Mesendoderm (in vitro differentiated cells): ENCODE measurements around the gene NUCB1.

Experiments
- DNase-seq: peaks from one replicate; pipeline ENCODE4 v3.0.0; 2013
- H2AK5ac ChIP-seq: 2 replicates; pipeline ENCODE4 v1.6.1; 2013; ENCODE audit warnings: low read length, inconsistent platforms
- H2BK120ac ChIP-seq: 2 replicates; pipeline ENCODE4 v1.6.1; 2013; ENCODE audit warnings: low read depth, mild to moderate bottlenecking, low read length, moderate library complexity, mixed read lengths
- H2BK15ac ChIP-seq: replicated peaks from 2 replicates; pipeline ENCODE4 v1.6.1; 2013; ENCODE audit warnings: low read depth, mild to moderate bottlenecking, moderate library complexity
- H2BK5ac ChIP-seq: 2 replicates; pipeline ENCODE4 v1.6.1; 2013; ENCODE audit warnings: low read length, inconsistent platforms
- H3K18ac ChIP-seq: 2 replicates; pipeline ENCODE4 v1.6.1; 2013; ENCODE audit warnings: mild to moderate bottlenecking, low read length, mixed read lengths
- H3K23ac ChIP-seq: one replicate; pipeline ENCODE4 v1.6.1; 2013; ENCODE audit warnings: low read length
- H3K27ac ChIP-seq: 2 replicates; pipeline ENCODE4 v1.5.1; 2013; ENCODE audit warnings: low read depth, mild to moderate bottlenecking, inconsistent platforms, low read length, moderate library complexity
- H3K27me3 ChIP-seq: 2 replicates; pipeline ENCODE4 v1.6.1; 2013; ENCODE audit warnings: low read length, control low read depth, mild to moderate bottlenecking, inconsistent platforms; ENCODE audit not compliant: insufficient read depth, poor library complexity
- H3K36me3 ChIP-seq: 2 replicates; pipeline ENCODE4 v1.6.1; 2013; ENCODE audit warnings: low read length, inconsistent platforms; ENCODE audit not compliant: control insufficient read depth, insufficient read depth
- H3K4ac ChIP-seq: one replicate; pipeline ENCODE4 v1.6.1; 2013; ENCODE audit warnings: low read depth, mild to moderate bottlenecking, low read length, moderate library complexity
- H3K4me1 ChIP-seq: 2 replicates; pipeline ENCODE4 v1.6.1; 2013; ENCODE audit warnings: low read depth, low read length, inconsistent platforms; ENCODE audit not compliant: control insufficient read depth
- H3K4me2 ChIP-seq: 2 replicates; pipeline ENCODE4 v1.6.1; 2013; ENCODE audit warnings: low read length
- H3K4me3 ChIP-seq: 2 replicates; pipeline ENCODE4 v1.5.1; 2013; ENCODE audit warnings: mild to moderate bottlenecking, low read length
- H3K56ac ChIP-seq: one replicate; pipeline ENCODE4 v1.6.1; 2013; ENCODE audit warnings: low read length
- H3K79me1 ChIP-seq: 2 replicates; pipeline ENCODE4 v1.6.1; 2013; ENCODE audit warnings: low read length, inconsistent platforms
- H3K79me2 ChIP-seq: 2 replicates; pipeline ENCODE4 v1.6.1; 2013; ENCODE audit warnings: mild to moderate bottlenecking, low read length; ENCODE audit not compliant: control insufficient read depth, insufficient read depth
- H3K9ac ChIP-seq: 2 replicates; pipeline ENCODE4 v1.6.1; 2013; ENCODE audit warnings: low read length, inconsistent platforms
- H4K5ac ChIP-seq: one replicate; pipeline ENCODE4 v1.6.1; 2013; ENCODE audit warnings: low read length
- H4K8ac ChIP-seq: one replicate; pipeline ENCODE4 v1.6.1; 2013; ENCODE audit warnings: low read depth, mild to moderate bottlenecking, control low read depth, low read length, moderate library complexity
- WGBS: extraction: QIAGEN DNeasy Blood & Tissue Kit; methylation state at CpG from one replicate; pipeline ENCODE4 v1.1.7; 2013; ENCODE audit warnings: low lambda C conversion rate, missing lambda C conversion rate; ENCODE audit not compliant: insufficient coverage; ENCODE audit errors: extremely low coverage; 5-methylcytosine and 5-hydroxymethylcytosine counted together

The NUCB1 gene

DNA sequence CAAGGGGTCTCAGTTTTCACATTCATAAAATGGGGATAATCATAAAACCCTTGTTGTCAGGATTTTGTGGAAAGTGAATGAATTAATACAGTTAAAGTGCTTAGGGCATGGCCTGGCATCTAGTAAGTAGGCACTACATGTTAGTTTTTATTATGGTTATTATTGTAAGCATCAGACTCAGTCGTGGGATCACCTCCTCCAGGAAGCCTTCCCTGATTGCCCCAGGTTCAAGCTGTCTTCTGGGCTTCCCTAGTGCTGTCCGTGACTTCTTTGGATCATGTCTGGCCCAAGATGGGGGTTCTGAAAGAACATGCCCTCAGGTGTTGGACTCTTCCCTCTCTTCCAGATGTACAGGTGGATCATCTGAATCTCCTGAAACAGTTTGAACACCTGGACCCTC is 10.7 kb downstream of the NUCB1 start:
- Histone ChIP-seq H3K9ac (no peak overlapping the region), H4K5ac (no peak overlapping the region), H3K56ac (no peak overlapping the region), H3K23ac (no peak overlapping the region), H3K79me1 (no peaks in the 10 kb centered on the region), H3K4me2 (no peak overlapping the region), H3K4me1 (no peaks in the 10 kb centered on the region), H4K8ac (no peak overlapping the region), H3K27me3 (no peaks in the 10 kb centered on the region), H3K79me2 (no peaks in the 10 kb centered on the region), H3K4ac (no peak overlapping the region), H2BK5ac (no peak overlapping the region), H2BK15ac (no peak overlapping the region), H2BK120ac (no peak overlapping the region), H3K27ac (no peak overlapping the region), H2AK5ac (no peak overlapping the region), H3K4me3 (no peak overlapping the region), H3K36me3 (peaks cover 6% of the 10 kb centered on the region), H3K18ac (no peak overlapping the region)
- no CpG with 5 or more reads among the region's 2 CpGs for WGBS
- DNase-seq: no peak

GRCh38 chr19:48913114-48913889 is 13.2 kb downstream of the NUCB1 start:
- Histone ChIP-seq H3K79me2 (no peaks in the 10 kb centered on the region), H3K18ac (no peak overlapping the region), H2AK5ac (no peak overlapping the region), H3K4me3 (no peak overlapping the region), H3K9ac (no peak overlapping the region), H3K36me3 (peaks cover 5% of the 10 kb centered on the region), H3K23ac (no peak overlapping the region), H3K56ac (no peak overlapping the region), H2BK5ac (no peak overlapping the region), H3K27ac (no peak overlapping the region), H3K4ac (no peak overlapping the region), H4K8ac (no peak overlapping the region), H3K4me1 (no peaks in the 10 kb centered on the region), H2BK15ac (no peak overlapping the region), H3K4me2 (no peak overlapping the region), H3K79me1 (no peaks in the 10 kb centered on the region), H3K27me3 (no peaks in the 10 kb centered on the region), H2BK120ac (no peak overlapping the region), H4K5ac (no peak overlapping the region)
- DNase-seq: peak; percentile 45
- no CpG with 5 or more reads among the region's 9 CpGs for WGBS

DNA sequence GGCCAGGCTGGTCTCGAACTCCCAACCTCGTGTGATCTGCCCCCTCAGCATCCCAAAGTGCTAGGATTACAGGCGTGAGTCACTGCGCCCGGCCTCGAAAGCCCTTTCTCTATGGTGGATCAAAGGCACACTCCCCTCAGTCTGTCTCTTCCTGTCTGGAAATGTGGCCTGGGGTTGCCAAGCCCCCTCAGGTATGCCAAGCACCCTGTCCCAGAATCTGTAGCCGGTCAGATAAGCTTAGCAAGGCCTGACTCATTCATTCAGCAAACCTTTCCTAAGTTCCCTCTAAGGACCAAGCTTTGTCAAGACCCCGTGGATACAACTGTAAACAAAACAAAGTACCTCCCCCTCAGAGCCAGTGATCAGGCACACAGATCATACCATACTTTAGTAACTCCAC is 14.1 kb downstream of the NUCB1 start:
- no peak overlapping the region for H3K18ac ChIP-seq
- H4K8ac ChIP-seq: no peak overlapping the region
- no peak overlapping the region for H3K23ac ChIP-seq
- no peak overlapping the region for H3K9ac ChIP-seq
- no peak overlapping the region for H2BK15ac ChIP-seq
- H3K27me3 ChIP-seq: no peaks in the 10 kb centered on the region
- H3K4me2 ChIP-seq: no peak overlapping the region
- no peak overlapping the region for H3K27ac ChIP-seq
- no peak overlapping the region for H3K56ac ChIP-seq
- no peak overlapping the region for H3K4me3 ChIP-seq
- no peak overlapping the region for H2BK120ac ChIP-seq
- WGBS: no CpG with 5 or more reads among the region's 8 CpGs
- no peaks in the 10 kb centered on the region for H3K79me1 ChIP-seq
- no peaks in the 10 kb centered on the region for H3K79me2 ChIP-seq
- H3K4me1 ChIP-seq: no peaks in the 10 kb centered on the region
- no peak overlapping the region for H4K5ac ChIP-seq
- peaks cover 5% of the 10 kb centered on the region for H3K36me3 ChIP-seq
- H2AK5ac ChIP-seq: no peak overlapping the region
- H3K4ac ChIP-seq: no peak overlapping the region
- H2BK5ac ChIP-seq: no peak overlapping the region
- DNase-seq: peak; percentile 18

DNA sequence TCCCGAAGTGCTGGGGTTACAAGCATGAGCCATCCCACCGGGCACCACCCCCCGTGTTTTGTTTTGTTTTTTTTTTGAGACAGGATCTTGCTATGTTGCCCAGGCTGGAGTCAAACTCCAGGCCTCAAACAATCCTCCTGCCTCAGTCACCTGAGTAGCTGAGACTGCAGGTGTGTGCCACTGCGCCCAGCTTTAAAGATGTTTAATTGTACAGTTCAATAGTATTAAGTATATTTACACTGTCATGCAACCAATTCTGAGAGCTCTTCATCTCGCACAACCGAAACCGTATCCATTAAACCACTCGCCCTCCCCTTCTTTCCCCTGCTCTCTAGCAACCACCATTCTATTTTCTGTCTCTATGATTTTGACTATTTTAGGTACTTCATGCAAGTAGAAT is 15.6 kb downstream of the NUCB1 start:
- H3K79me2 ChIP-seq: no peaks in the 10 kb centered on the region
- H2BK15ac ChIP-seq: no peak overlapping the region
- H3K36me3 ChIP-seq: peaks cover 5% of the 10 kb centered on the region
- WGBS: no CpG with 5 or more reads among the region's 8 CpGs
- no peaks in the 10 kb centered on the region for H3K27me3 ChIP-seq
- H3K79me1 ChIP-seq: no peaks in the 10 kb centered on the region
- no peak overlapping the region for H4K8ac ChIP-seq
- no peaks in the 10 kb centered on the region for H3K4me1 ChIP-seq
- no peak overlapping the region for H3K56ac ChIP-seq
- DNase-seq: no peak
- no peak overlapping the region for H3K4me2 ChIP-seq
- no peak overlapping the region for H3K18ac ChIP-seq
- H2BK120ac ChIP-seq: no peak overlapping the region
- no peak overlapping the region for H2AK5ac ChIP-seq
- no peak overlapping the region for H3K23ac ChIP-seq
- H4K5ac ChIP-seq: no peak overlapping the region
- no peak overlapping the region for H3K4ac ChIP-seq
- H3K27ac ChIP-seq: no peak overlapping the region
- H3K9ac ChIP-seq: no peak overlapping the region
- H2BK5ac ChIP-seq: no peak overlapping the region
- no peak overlapping the region for H3K4me3 ChIP-seq

DNA sequence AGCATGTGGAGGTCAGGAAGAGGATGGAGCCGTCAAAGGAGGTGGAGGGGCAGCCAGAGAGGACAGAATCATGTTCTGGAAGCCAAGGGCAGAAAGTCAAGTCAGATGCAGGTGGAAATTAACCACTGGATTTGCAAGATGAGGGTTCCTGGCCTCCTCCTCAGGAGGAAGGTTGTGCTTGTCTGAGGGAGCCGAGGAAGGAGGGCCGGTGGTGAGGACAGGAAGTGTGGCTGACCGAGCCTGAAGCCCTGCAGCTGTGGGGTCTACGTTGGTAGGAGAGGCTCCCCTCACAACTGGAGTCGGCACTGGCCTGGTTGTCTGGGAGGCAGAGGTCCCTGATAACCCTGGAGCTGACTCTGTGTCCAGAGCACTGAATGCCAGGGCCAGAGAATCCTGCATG is 18.0 kb downstream of the NUCB1 start:
- no peak overlapping the region for H3K18ac ChIP-seq
- no peak overlapping the region for H4K8ac ChIP-seq
- H3K27ac ChIP-seq: no peak overlapping the region
- no peak overlapping the region for H3K4me3 ChIP-seq
- no peak overlapping the region for H4K5ac ChIP-seq
- no peak overlapping the region for H2BK120ac ChIP-seq
- no peaks in the 10 kb centered on the region for H3K4me1 ChIP-seq
- no peak overlapping the region for H3K56ac ChIP-seq
- no peaks in the 10 kb centered on the region for H3K79me2 ChIP-seq
- H3K79me1 ChIP-seq: no peaks in the 10 kb centered on the region
- no peak overlapping the region for H3K23ac ChIP-seq
- peaks cover 7% of the 10 kb centered on the region for H3K36me3 ChIP-seq
- H3K4me2 ChIP-seq: no peak overlapping the region
- no peaks in the 10 kb centered on the region for H3K27me3 ChIP-seq
- no peak overlapping the region for H2AK5ac ChIP-seq
- H3K4ac ChIP-seq: no peak overlapping the region
- H2BK5ac ChIP-seq: no peak overlapping the region
- DNase-seq: no peak
- WGBS: no CpG with 5 or more reads among the region's 6 CpGs
- no peak overlapping the region for H3K9ac ChIP-seq
- H2BK15ac ChIP-seq: no peak overlapping the region

DNA sequence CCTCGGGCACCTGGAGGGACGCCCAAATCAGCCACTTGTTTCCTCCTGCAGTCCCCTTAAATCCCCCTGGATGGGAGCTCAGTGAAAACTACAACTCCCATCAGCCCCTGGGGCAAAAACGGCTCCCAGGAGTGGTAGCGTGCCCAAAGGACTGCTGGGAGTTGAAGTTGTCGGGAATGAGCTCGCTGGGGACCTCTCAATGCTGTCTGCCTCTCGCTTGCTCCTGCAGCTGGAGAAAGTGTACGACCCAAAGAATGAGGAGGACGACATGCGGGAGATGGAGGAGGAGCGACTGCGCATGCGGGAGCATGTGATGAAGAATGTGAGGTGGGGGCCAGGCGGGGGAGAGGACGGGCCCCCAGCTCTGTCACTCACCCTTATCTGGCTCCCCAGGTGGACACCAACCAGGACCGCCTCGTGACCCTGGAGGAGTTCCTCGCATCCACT is 18.7 kb downstream of the NUCB1 start:
- no peak overlapping the region for H3K27ac ChIP-seq
- peak; percentile 82 for DNase-seq
- H3K27me3 ChIP-seq: no peaks in the 10 kb centered on the region
- no CpG with 5 or more reads among the region's 18 CpGs for WGBS
- no peak overlapping the region for H3K4me2 ChIP-seq
- no peak overlapping the region for H3K4me3 ChIP-seq
- no peak overlapping the region for H4K8ac ChIP-seq
- H3K4me1 ChIP-seq: no peaks in the 10 kb centered on the region
- H3K18ac ChIP-seq: no peak overlapping the region
- no peak overlapping the region for H3K9ac ChIP-seq
- no peak overlapping the region for H3K4ac ChIP-seq
- peaks cover 2% of the 10 kb centered on the region for H3K36me3 ChIP-seq
- no peaks in the 10 kb centered on the region for H3K79me2 ChIP-seq
- H2AK5ac ChIP-seq: no peak overlapping the region
- no peak overlapping the region for H3K23ac ChIP-seq
- no peak overlapping the region for H2BK120ac ChIP-seq
- no peak overlapping the region for H2BK5ac ChIP-seq
- no peak overlapping the region for H4K5ac ChIP-seq
- no peaks in the 10 kb centered on the region for H3K79me1 ChIP-seq
- H3K56ac ChIP-seq: no peak overlapping the region
- H2BK15ac ChIP-seq: no peak overlapping the region
